ENCODE data around the gene MICAL3. TPM values are rescaled to one million over a fixed set of nuclear protein-coding genes. Genes with fewer than 3 reads are reported as not detected.

MICAL3 gene
- total RNA-seq, 4 donors from 2014 or later = 45.2 to 56.3 (median 46.3) TPM

GRCh38 chr22:17912945-17913721 lies 111.2 kb downstream of the MICAL3 start:
- Histone ChIP-seq H3K27ac (peak overlapping the region in 1 of 4 donors; percentile 58), H3K36me3 (no peaks in the 10 kb centered on the region), H3K4me3 (no peak overlapping the region), H3K27me3 (no peaks in the 10 kb centered on the region), H3K4me1 (peaks cover 0 to 67% (median 24%) of the 10 kb centered on the region in 4 donors), H3K9me3 (no peaks in the 10 kb centered on the region)
- no peak for TF ChIP-seq CTCF (IDR thresholded peaks at IDR 0.05)
- no peak for TF ChIP-seq POLR2A (IDR thresholded peaks at IDR 0.05)
- TF ChIP-seq EP300 (IDR thresholded peaks at IDR 0.05) = no peak
- 71 to 79% methylated on average over 12 of the region's 12 CpGs for WGBS, 2 donors
- DNase-seq (ENCODE audit: low spot score in 2 of 2) = no peak

GRCh38 chr22:17911887-17912286 lies 112.5 kb downstream of the MICAL3 start:
- Histone ChIP-seq H3K9me3 (no peaks in the 10 kb centered on the region), H3K4me1 (peaks cover 0 to 67% (median 21%) of the 10 kb centered on the region in 4 donors), H3K36me3 (no peaks in the 10 kb centered on the region), H3K4me3 (no peak overlapping the region), H3K27me3 (no peaks in the 10 kb centered on the region), H3K27ac (peak overlapping the region in 3 of 4 donors; percentile 38 to 79 (median 75))
- 92 to 100% methylated on average over 4 of the region's 4 CpGs for WGBS, 2 donors
- no peak for DNase-seq (ENCODE audit: low spot score in 2 of 2)
- TF ChIP-seq CTCF (IDR thresholded peaks at IDR 0.05) (no peak), POLR2A (IDR thresholded peaks at IDR 0.05) (no peak), EP300 (IDR thresholded peaks at IDR 0.05) (no peak)

- H3K4me3 ChIP-seq = no peak overlapping the region
- DNase-seq (ENCODE audit: low spot score in 2 of 2) = no peak
- TF ChIP-seq EP300 (IDR thresholded peaks at IDR 0.05) (no peak), POLR2A (IDR thresholded peaks at IDR 0.05) (no peak), CTCF (IDR thresholded peaks at IDR 0.05) (no peak)
- peak overlapping the region in 3 of 4 donors; percentile 38 to 79 (median 75) for H3K27ac ChIP-seq
- H3K27me3 ChIP-seq = no peaks in the 10 kb centered on the region
- H3K4me1 ChIP-seq = peaks cover 0 to 67% (median 21%) of the 10 kb centered on the region in 4 donors
- H3K36me3 ChIP-seq = peaks cover 0 to 2% (median 0%) of the 10 kb centered on the region in 3 donors
- H3K9me3 ChIP-seq = no peaks in the 10 kb centered on the region
- 87 to 94% methylated on average over 6 of the region's 6 CpGs for WGBS, 2 donors
Observed at GRCh38 chr22:17911312-17911705, 113.1 kb downstream of the MICAL3 start.

GRCh38 chr22:17910561-17911311 lies 113.6 kb downstream of the MICAL3 start:
- Histone ChIP-seq H3K27ac (peak overlapping the region; percentile 34 to 79 (median 56)), H3K9me3 (no peaks in the 10 kb centered on the region), H3K27me3 (no peaks in the 10 kb centered on the region), H3K4me1 (peaks cover 0 to 67% (median 21%) of the 10 kb centered on the region in 4 donors), H3K36me3 (peaks cover 0 to 8% (median 0%) of the 10 kb centered on the region in 3 donors), H3K4me3 (no peak overlapping the region)
- WGBS, 2 donors = 11 to 20% methylated on average over 11 to 12 of the region's 12 CpGs
- TF ChIP-seq POLR2A (IDR thresholded peaks at IDR 0.05) = no peak
- TF ChIP-seq CTCF (IDR thresholded peaks at IDR 0.05) = peak in 4 of 5 experiments; percentile 10 to 48 (median 26)
- peak in 1 of 2 donors; percentile 76 for TF ChIP-seq EP300 (IDR thresholded peaks at IDR 0.05)
- peak in 1 of 2 donors; percentile 28 for DNase-seq (ENCODE audit: low spot score in 2 of 2)

GRCh38 chr22:17907748-17908051 lies 116.7 kb downstream of the MICAL3 start:
- Histone ChIP-seq H3K27me3 (no peaks in the 10 kb centered on the region), H3K9me3 (no peaks in the 10 kb centered on the region), H3K36me3 (peaks cover 0 to 24% (median 0%) of the 10 kb centered on the region in 3 donors), H3K4me1 (peaks cover 0 to 57% (median 17%) of the 10 kb centered on the region in 4 donors), H3K4me3 (no peak overlapping the region), H3K27ac (peak overlapping the region in 1 of 4 donors; percentile 26)
- WGBS, 2 donors = 85 to 87% methylated on average over 9 of the region's 9 CpGs
- TF ChIP-seq CTCF (IDR thresholded peaks at IDR 0.05) = no peak
- no peak for TF ChIP-seq POLR2A (IDR thresholded peaks at IDR 0.05)
- no peak for TF ChIP-seq EP300 (IDR thresholded peaks at IDR 0.05)
- DNase-seq (ENCODE audit: low spot score in 2 of 2) = no peak

All from tibial nerve (tissue), 4 donors.